ENCODE results near the gene ADISSP. TPM values are rescaled to one million over a fixed set of nuclear protein-coding genes. Genes with fewer than 3 reads are reported as not detected.

ADISSP gene
- total RNA-seq, 1 donor from 2014 or later, result 22.7 TPM

DNA sequence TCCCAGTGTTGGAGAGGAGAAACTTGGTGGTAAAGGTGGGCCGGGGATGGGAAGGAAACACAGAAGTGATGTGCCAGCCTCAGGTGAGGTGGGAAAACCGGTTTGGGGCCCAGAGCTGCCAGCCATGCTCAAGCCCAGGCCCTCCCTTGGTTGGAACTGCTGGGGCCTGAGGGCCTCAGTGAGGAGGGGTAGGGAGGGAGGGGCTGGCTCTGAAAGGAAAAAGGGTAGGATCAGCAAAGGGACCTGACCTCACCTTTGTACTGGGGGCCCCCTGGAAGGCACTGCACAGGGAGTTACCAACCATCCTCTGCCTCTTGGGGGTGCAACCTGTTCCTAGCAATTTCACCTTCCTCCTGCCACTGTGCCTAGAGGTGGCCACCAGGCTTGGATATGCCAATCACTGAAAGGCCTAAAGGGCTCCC lies 15.5 kb upstream of the ADISSP start:
- intact Hi-C loops (cut with micrococcal nuclease), result no loop called here

DNA sequence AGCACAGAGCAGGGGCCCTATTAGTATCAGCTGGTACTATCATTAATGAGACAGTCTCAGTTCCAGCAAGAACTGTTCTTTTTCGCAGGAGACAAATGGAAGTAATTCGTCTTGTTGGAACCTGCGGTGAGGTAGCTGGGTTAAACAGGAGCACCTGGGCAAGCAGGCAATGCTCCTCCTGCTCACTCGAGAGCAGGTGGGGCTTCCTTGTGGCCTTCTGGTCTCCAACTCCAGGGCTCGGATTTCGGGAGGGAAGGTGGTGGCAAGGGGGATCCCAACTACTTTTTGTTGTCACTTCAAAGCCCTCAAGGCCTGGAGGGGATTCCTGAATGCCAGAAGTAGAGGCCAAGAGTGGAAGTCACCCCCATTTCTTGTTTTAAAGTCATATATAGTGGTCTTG lies 15.0 kb upstream of the ADISSP start:
- intact Hi-C loops (cut with micrococcal nuclease), result no loop called here

DNA sequence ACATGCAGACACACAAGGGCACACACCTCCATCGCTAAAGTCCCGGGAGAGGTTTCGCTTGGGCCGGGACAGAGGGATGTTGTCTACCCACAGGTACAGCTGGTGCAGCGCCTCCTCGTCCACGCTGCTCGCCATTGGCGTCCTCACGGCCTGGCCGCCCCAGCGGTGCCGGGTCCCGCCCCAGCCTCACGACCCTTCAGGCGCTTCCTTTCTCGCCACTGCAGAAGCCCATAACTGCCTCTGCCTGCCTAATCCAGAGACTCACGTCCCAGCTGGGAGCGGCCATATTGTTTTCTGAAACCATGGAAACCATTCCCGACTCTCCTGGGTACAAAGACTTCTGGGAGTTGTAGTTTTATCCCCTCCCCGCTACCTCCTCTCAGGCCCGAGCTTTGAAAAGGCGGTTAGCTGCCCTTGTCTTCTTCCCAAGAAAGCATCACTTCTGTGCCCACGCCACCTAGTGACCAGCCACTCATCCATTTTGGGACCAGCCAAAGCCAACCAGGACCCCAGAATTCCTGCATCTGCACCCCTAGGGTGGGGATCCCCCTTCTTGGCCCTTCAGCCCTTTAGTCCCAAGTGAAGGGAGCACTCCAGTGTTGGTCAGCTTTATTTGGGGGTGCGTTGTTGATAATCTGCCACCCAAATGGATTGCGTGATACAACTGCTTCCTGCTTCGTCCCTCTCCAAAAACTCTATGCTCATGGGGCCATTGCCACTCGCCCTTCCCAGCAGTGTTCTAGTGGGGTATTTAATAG lies 13.8 kb upstream of the ADISSP start, which contains the start of gene SPEF1:
Gene SPEF1, minus strand, starts transcription at position 296 of the 758 bp plus-strand sequence. Its CDS starts 161 bp downstream, at position 135.
- intact Hi-C loops (cut with micrococcal nuclease), result loop anchor here (1.0 to 2.0 kb wide), 4 partner anchors 14 to 39 kb away; partner anchors contain the start of genes ADISSP, AP5S1 and CDC25B

DNA sequence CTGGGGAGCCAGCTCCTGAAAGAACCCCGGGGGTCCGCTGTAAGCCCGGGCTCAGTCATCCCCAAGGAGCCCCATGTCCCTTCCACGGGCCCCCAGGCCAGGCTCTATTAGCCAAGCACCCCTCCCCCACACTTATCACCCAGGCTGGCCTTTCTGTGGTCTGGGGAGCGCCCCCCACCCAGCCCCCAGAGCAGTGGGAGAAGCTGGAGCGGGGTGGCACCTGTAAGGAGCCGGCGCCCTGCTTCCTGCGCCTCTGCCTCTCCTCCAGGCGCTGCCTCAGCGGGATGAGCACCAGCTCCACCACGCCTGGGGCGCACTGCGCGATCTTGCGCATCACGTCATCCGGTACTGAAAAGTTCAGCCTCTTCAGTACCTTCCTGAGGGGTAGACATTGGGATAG lies 11.4 kb upstream of the ADISSP start:
- intact Hi-C loops (cut with micrococcal nuclease), result no loop called here

DNA sequence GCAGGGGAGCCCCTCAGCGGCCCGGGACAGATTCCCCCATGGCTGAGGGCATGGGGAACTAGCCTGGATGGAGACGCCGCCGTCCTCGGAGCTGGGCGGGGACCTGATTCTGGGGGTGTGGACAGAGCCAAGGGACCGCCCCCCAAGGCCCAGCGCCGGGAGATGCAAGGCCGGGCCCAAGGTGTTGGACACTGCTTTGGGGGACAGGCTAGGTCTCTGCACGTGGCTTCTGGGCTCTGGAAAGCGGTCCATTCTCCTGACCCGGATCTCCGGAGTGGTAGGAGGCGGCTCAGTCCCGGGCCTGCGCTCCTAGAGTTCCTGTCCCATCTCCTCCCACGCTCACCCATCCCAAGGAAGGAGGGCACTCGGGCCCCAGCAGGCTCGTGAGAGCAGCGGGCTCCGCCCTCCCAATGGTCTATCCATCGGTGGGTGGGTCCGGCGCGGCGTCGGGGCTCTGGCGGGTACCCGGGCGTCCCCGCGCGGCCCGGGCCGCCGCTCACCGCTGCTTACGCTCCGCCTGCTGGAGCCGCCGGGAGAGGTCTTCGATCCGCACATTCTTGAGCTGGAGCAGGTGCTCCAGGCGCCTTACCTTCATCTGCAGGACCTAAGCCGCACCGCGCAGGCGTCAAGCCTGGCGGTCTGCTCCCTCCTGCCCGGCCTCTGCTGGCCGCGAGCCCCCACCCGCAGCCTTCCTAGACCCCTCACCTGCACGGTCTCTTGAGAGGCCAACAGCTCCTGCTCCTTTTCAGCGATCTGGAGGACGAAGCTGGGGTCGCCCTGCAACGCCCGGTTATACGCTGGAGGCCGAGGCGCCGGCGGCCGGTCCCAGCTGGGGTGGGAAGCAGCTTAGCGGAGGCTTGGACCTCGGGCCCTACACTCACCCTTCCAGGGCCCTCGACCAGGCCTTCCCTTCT lies 10.4 kb upstream of the ADISSP start:
- intact Hi-C loops (cut with micrococcal nuclease), result loop anchor here (1.0 kb wide), 1 partner anchor 10 kb away; no protein-coding TSS in a partner anchor

DNA sequence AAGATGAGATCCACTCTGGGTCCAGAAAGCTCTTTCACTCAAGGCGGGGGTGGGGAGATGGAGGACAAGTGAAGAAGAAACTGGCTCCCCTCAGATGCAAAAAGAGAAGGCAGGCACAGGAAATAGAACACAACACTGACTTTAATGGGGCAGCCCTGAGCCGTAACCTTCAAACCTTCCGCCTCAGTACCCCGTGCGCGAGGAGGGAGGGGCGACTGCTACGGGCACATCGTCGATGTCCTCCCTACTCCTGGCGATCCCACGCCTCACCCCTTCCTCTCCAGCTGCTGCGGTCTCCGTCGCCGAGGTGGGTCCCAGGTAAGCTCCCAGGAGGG lies 9.8 kb upstream of the ADISSP start:
- intact Hi-C loops (cut with micrococcal nuclease), result loop anchor here (1.0 kb wide), 1 partner anchor 9 kb away; no protein-coding TSS in a partner anchor

DNA sequence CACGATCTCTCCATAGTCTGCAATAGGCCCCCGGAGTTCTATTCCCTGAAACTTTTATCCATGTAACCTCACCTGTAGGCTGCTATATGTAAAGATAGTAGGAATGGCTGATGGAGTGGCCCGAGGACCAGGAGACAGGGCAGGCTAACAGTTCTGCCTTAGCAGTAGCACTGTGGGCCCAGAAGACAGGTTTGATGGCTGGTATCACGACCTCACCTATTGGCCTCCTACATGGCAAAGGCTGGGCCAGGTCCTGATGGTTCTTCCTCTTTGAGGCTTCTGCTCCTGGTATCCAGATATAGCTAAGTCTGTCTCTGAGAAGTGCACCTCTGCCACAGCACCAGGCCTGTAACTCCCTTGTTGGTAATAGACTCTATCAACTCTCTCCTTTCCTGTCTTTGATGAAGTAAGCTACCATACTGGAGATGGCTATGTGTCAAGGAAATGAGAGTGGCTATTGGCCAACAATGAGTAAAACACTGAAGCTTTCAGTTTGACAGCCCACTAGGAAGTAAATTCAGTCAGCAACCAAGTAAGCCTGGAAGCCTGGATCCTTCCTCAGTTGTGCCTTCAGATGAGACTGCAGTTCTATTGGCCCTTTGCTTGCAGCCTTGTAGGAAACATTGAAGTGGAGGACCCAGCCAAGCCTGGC lies 8.0 kb upstream of the ADISSP start:
- intact Hi-C loops (cut with micrococcal nuclease), result no loop called here

DNA sequence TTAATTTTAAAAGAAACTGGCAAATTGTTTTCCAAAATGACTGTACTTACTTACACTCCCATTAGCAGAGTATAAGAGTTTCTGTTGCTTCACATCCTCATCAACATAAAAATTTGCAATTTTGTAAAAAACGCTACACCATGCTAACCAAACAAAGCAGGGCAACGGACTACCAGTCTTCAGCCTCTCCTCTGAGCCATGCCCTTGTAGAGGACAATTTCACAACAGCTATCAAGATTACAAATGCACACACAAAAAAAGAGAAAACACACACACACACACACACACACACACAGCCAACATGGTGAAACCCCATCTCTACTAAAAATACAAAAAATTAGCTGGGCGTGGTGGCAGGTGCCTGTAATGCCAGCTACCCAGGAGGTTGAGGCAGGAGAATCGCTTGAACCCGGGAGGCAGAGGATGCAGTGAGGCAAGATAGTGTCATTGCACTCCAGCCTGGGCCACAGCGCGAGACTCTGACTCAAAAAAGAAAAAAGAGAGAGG lies 4.1 kb upstream of the ADISSP start:
- intact Hi-C loops (cut with micrococcal nuclease), result no loop called here

DNA sequence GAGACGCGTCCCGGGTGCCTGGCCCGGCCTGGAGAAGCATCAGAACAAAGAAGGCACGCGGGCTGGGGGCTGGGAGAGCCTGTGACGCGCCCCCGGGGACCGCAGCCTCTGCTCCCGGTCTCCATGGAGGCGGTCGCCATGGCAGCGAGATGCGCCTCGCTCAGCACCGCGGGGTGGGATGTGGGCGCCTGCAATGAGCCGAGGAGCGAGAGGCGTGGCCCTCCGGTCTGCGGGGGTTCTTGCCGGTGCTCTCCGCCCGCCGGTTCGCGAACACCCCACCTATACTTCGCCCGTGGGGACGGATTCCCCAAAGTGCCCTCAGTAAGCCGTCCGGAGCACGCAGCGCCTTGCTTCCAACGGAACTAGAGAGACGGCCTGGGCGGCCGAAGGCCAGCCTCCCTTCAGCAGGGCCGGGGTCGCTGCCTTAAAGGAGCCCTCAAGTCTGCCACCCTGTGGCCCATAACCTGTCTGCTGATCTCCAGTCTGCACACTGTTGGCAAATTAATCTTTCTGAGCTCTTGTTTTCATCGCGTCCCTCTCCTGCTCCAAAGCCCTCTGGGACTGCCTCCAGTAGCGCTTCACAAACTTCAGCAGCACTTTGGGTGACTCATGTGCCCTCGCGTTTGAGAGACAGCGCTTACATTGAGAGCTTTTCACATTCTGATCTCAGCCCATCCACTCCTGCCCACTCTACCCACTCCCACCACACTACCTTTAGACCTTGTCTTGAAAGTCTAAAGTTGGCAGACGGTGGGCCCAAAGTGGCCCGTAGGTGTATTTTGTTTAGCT lies 983 bp upstream of the ADISSP start:
- intact Hi-C loops (cut with micrococcal nuclease), result loop anchor here (1.0 to 5.0 kb wide), 13 partner anchors 9 to 360 kb away; partner anchors contain the start of genes CDC25B, CENPB, PANK2 and RNF24

DNA sequence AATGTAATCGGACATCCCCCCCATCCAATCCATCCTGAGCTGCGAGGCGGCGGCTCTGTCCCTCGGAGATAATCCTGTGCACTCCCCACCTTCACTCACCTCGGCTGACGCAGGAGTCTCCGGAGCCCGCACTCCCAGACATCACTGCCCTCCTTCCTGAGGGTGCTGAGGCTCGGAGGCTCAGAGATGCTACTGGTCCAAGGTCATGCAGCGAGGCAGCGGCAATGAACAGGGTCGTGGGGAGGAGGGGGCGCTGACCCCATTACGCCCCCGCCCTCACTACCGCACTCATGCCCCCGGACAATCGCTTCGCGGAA lies 485 bp downstream of the ADISSP start:
- intact Hi-C loops (cut with micrococcal nuclease), result loop anchor here (1.0 to 5.0 kb wide), 8 partner anchors 14 to 347 kb away; partner anchors contain the start of genes AP5S1, MAVS and SPEF1

DNA sequence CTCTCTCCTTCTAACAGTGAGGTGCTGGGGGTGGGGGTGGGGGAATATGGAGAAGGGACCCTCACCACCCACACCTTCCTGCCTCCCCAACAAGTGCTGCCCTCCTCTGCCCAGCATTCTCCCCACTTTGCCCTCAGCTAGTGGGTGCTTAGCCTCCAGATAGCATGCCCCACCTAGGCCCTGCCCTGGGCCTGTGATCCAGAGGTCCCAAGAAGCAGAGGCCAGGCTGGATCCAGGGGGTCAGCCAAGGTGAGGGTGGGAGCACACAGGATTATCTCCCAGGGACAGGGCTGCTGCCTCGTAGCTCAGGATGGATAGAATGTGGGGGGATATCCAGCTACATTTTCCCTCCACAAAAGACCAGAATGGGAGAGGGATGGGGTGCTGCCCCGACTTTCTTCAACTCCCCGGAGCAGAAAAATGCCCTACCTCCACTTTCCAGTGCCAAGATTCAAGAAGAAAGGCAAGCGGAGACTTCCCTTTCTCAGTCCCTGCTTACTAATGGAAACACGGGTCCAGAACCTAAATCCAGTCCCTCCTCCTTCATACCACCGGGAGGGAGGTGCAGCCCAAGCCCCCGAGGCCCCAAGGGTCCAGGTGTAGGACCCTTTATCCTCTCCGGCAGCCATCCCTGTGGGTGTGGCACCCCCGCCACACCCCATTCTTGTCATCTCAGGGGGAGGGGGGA lies 987 bp downstream of the ADISSP start:
- intact Hi-C loops (cut with micrococcal nuclease), result loop anchor here (1.0 to 5.0 kb wide), 8 partner anchors 15 to 346 kb away; partner anchors contain the start of genes AP5S1, MAVS and SPEF1

DNA sequence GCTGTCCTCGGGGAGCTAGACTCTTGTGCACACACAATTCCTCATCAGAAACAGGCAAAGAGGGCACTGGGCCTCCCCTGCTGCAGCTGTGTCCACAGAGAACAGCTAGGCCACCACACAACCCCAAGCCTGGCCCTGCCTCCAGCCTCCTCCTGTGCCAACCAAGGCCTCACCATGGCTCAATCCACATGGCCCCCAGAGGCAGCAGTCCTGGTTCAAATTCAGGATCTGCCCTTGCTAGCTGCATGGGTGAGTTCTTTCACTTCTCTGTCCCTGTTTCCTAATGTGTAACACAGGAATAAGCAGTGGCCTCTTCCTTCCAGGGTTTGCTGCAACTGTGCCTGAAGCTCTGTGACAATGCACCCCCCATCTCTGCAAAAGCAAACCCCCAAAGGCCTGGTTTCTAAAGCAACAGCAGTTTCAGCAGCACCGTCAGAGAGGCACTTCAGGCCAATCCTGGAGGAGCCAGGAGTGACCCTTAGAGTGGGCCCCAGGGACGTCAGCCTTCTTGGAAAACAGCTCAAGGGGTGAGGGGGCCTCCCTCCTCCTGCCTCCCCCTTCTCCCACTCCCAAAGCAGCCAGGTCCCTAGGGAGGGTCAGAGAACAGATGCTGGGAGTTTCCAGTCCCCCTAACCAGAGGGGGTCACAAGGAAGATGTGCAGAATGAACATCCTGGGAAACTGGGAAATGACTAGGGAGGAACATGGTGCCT lies 2.2 kb downstream of the ADISSP start:
- intact Hi-C loops (cut with micrococcal nuclease), result loop anchor here (5.0 kb wide), 2 partner anchors 272 to 317 kb away; no protein-coding TSS in a partner anchor

DNA sequence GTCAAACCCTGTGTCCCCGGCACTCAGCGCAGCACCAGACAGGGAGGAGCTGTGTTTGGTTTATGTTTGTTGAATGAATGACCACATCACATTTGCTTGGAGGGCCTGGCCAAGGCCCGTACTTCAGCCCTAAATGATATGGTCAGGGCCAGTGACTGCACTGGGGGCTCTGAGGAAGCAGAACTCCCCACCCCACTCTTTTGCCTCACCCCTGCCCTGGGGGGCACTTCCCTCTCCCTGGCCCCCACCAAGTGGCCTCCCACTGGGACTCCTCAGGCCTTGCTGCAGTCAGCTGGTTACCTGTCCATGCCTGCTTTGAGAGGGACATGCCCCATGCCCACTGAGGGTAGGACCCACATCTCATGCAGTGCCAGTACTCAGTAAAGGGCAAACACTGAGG lies 2.9 kb downstream of the ADISSP start:
- intact Hi-C loops (cut with micrococcal nuclease), result loop anchor here (5.0 kb wide), 2 partner anchors 273 to 318 kb away; no protein-coding TSS in a partner anchor

DNA sequence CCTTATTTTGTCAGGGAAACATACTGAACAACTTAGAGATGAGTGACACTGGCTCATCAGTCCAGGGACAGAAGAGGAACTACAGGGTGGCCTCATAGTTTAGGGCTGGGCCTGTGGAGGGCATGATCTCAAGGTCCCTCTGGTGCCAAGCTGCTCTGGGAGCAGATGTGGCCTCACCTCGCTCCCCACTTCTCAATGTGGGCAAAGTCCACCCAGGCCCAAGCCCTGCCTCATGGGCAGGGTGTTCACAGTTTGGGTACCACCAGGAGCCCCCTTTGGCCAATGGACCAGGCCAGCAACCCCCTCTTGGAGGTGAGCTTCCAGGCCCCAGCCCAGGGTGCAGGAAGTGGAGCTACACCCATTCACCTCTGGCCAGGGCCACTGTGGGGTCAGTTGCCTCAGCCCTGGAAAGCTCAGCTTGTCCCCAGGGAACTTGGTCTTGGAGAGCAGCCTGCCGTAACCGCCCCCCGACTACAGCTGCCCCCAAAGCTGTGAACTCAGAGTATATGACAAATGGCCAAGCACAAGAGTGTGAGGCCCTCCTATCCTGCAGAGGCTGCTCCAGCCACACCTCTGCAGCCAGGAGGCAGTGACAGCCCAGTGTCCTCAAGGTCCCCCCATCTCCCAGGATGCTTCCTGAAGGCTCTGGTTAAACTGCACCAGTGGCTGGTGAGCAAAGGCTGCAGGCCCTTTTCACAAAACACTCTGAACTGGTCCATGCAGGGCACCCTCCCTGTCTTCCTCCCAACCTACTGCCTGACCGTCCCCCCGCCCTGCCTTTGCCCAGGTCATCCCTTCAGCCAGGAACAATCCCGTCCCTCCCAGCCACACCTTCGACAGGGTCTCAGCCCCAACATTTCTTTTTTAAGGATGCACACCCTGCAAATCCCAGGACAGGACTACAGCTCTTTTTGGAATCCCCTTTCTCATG lies 3.6 kb downstream of the ADISSP start:
- intact Hi-C loops (cut with micrococcal nuclease), result no loop called here

DNA sequence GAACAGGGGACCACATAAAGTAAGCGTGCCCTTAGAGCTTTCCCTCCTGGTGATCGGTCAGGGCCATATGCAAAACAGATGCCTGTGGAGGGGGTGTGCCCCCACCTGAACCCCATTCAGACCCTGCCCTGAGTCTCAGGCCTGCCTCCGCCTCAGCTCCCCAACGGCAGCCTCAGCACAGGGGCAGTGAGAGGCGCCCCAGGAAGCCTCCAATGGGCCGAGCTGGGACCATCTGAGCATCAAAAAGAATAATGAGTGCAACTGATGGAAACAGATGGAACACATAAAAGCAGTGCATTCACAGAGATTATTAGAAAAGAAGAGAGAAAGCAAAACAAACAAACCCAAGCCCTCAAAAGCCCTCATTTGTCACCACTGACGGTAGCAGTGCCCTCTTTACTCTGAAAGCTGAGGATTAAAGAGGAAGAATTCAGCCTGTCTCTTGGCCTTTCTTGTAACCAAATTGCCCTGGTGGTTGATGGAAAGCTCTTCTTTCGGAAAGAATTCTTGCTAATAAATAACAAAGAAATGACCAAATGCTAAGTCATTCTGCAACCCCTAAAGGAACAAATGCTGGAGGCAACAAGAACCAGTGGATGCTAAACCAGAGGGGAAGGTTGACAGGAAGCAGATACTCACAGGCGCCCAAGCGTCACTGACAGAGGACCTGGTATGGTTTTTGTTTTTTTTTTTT lies 6.8 kb downstream of the ADISSP start:
- intact Hi-C loops (cut with micrococcal nuclease), result no loop called here

DNA sequence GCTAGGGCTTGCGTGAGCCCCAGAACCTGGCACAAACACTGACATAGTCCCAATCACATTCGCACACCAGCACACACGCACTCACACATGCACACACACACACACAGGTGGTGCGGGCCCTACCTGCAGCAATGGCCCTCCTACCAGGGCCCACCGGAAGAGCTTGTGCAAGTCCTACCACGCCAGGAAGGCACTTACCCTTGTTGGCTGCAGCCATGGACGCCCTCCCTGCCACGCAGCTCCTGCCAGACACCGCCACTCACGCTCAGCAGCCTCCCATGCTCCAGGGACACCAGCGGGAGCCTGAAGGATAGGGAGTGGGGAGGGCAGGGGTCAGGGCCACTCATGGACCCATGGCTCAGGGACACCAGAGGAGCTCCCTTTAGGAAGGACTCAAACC lies 7.7 kb downstream of the ADISSP start:
- intact Hi-C loops (cut with micrococcal nuclease), result no loop called here

DNA sequence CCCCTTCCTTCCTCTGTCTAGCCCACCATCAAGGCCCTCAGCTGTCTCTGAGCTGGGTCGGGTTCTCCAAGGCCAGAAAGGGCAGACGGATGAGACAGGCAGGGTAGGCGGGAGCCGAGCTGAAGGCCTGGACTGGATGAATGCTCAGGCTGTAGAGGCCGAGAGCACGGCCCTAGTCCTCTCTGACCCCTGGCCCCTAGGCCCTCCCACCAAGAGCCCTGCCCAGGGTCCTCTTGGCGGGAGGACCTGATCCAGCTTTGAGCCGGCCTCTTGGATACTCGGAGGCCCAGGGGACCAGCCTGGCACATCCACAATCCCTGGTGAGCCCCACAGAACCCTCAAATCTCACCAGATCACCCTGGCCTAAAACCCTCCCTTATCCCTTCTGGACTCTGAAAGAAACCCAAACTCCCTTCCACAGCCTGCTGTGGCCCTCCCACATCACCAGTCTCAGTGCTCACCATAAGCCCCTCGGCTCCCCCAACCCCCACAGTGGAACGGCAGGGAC lies 8.2 kb downstream of the ADISSP start:
- intact Hi-C loops (cut with micrococcal nuclease), result no loop called here

Data from T-helper 1 cell treated with Interleukin-12 subunit alpha and Interleukin-12 subunit beta and Interleukin-4 antibody, amounts not matched to agents 30 ng/mL and 1 ng/mL, for 36 hours (primary cell).